OCI-LY1 (cell line): ENCODE data around the gene STARD13.

Experiments used
- CTCF ChIP-seq: fragments of 200-600 bp; sonication (generic), shearing (Covaris generic); IDR thresholded peaks from 2 replicates; pipeline ENCODE4 v1.5.1; 2017; ENCODE audit warnings: mild to moderate bottlenecking, antibody characterized with exemption, low read length, moderate library complexity, mixed read lengths
- EZH2 ChIP-seq: fragments of 200-600 bp; sonication (generic), shearing (Covaris generic); IDR thresholded peaks from 2 replicates; pipeline ENCODE4 v1.8.0; 2017; ENCODE audit warnings: borderline replicate concordance, mixed run types, mild to moderate bottlenecking, antibody characterized with exemption, low read length, moderate library complexity, mixed read lengths

GRCh38 chr13:33083054-33083453 lies 202.5 kb downstream of the STARD13 start:
- no peak for TF ChIP-seq CTCF
- no peak for TF ChIP-seq EZH2
